Measurements from ENCODE around the gene CLTB. TPM values are rescaled to one million over a fixed set of nuclear protein-coding genes. Genes with fewer than 3 reads are reported as not detected.
A peak's percentile ranks its signal among the peaks of the same experiment; 100 is the strongest.
"Not testable (repeated sequence)": the region's sequence is repeated elsewhere in the genome, so short reads cannot be mapped to it uniquely, and the experiment has no call there.

The CLTB gene
- 10 to 100 TPM; 64.0 to 80.5 TPM for total RNA-seq

- no peaks in the 10 kb centered on the region for H3K36me3 Mint-ChIP-seq
- H3K27ac Mint-ChIP-seq: peak within 1 kb of the TSS; percentile 34 to 80
- peak within 1 kb of the TSS; percentile 86 for H3K4me3 Mint-ChIP-seq
- H3K27me3 Mint-ChIP-seq: peaks cover 0 to 8% of the 10 kb centered on the region in 2 donors
- H3K4me1 Mint-ChIP-seq (ENCODE audit: low read depth in 2 of 2): peaks cover 18 to 34% of the 10 kb centered on the region in 2 donors
- no peaks in the 10 kb centered on the region for H3K9me3 Mint-ChIP-seq
- ATAC-seq (peak; percentile 98), DNase-seq (ENCODE audit: low spot score) (peak; percentile 88)
Observed at GRCh38 chr5:176415952-176416924, at the start of gene CLTB. Gene CLTB, minus strand, starts transcription at chr5:176416539. Its CDS starts 176 bp downstream, at chr5:176416363.

DNA sequence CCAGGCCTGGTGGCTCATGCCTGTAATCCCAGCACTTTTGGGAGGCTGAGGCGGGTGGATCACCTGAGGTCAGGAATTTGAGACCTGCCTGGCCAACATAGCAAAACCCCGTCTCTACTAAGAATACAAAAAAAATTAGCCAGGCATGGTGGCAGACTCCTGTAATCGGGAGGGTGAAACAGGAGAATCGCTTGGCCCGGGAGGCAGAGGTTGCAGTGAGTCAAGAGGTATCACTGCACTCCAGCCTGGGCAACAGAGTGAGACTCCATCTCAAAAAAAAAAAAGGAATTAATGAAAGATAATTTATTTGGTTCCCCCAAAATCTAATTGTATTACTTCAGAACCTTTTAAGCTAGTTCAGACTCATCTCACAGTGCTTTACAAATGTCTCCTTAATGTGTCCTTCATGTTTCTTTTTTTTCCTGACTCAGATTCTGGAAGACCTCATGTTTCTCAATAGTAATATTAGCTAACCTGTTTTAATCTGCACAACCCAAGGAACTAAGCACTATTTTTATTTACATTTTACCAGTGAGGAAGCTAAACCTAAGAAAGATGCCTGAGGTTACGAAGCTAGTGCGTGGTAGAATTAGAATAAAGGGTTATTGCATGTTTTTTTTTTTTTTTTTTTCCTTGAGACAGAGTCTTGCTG, 46.9 kb upstream of the CLTB start:
- Mint-ChIP-seq H3K9me3 (no peaks in the 10 kb centered on the region), H3K4me3 (no peak overlapping the region), H3K27me3 (no peaks in the 10 kb centered on the region), H3K4me1 (ENCODE audit: low read depth in 2 of 2) (peaks cover 22 to 26% of the 10 kb centered on the region in 2 donors), H3K36me3 (peaks cover 4% of the 10 kb centered on the region), H3K27ac (no peak overlapping the region)
- DNase-seq (ENCODE audit: low spot score) (no peak), ATAC-seq (no peak)

GRCh38 chr5:176461349-176461748, 45.0 kb upstream of the CLTB start:
- ATAC-seq: no peak
- Mint-ChIP-seq H3K27ac (no peak overlapping the region), H3K4me3 (no peak overlapping the region), H3K27me3 (no peaks in the 10 kb centered on the region), H3K4me1 (ENCODE audit: low read depth in 2 of 2) (peaks cover 17 to 19% of the 10 kb centered on the region in 2 donors), H3K36me3 (peaks cover 4% of the 10 kb centered on the region), H3K9me3 (no peaks in the 10 kb centered on the region)
- DNase-seq (ENCODE audit: low spot score): no peak

GRCh38 chr5:176458904-176459561, 42.7 kb upstream of the CLTB start:
- Mint-ChIP-seq H3K27me3 (no peaks in the 10 kb centered on the region), H3K9me3 (no peaks in the 10 kb centered on the region), H3K4me1 (ENCODE audit: low read depth in 2 of 2) (peaks cover 13 to 18% of the 10 kb centered on the region in 2 donors), H3K36me3 (peaks cover 4% of the 10 kb centered on the region), H3K27ac (peak overlapping the region in 1 of 2 donors; percentile 25), H3K4me3 (no peak overlapping the region)
- no peak for ATAC-seq
- DNase-seq (ENCODE audit: low spot score): no peak

DNA sequence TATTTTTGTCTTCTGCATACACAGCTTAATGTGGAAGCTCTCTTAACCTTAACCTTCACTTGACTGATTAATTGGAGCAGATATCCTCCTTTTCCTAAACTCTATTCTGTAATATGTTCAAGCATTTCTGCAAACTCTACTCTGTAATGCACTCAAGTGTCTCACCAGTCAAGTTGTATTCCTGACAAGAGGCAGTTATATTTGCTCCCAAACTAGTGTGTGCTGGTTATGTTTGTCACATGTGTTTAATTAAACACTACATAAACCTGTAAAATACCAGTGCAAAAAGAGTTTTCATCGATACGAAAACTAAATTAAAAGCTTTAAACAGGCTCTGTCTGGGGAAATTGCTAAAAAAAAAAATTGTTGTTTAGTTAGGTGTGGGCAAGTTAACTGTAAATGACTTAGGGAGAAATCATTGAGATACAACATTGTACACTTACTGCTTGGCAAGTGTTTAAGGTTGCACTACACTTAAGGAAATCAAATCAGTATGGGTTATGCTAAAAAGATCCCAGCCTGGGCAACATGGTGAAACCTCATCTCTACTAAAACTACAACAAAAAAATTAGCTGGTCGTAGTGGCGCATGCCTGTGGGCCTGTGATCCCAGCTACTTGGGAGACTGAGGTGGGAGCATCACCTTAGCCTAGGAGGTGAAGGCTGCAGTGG, 38.5 kb upstream of the CLTB start:
- Mint-ChIP-seq H3K4me3 (no peak overlapping the region), H3K36me3 (no peaks in the 10 kb centered on the region), H3K27ac (no peak overlapping the region), H3K4me1 (ENCODE audit: low read depth in 2 of 2) (peaks cover 18% of the 10 kb centered on the region in 2 donors), H3K27me3 (no peaks in the 10 kb centered on the region), H3K9me3 (no peaks in the 10 kb centered on the region)
- ATAC-seq: no peak
- no peak for DNase-seq (ENCODE audit: low spot score)

DNA sequence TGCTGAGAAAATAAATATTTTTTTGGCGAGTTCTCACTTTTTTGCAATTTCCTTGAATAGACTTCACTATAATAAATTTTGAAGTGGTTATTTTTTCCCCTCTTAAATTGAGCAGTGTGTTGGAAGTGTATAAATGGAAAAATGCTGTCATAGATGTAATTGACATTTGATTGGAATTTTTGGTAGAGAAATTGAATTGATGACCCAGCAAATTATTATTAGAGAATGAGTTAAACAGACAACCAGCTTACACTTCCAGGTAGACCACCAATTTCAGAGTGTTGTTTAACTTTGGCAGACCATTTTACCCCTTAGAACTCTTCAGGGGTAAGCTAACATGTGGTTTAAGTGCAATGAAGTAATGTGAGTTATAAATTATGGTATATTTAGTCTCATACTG, 33.7 kb upstream of the CLTB start:
- Mint-ChIP-seq H3K36me3 (peaks cover 5% of the 10 kb centered on the region), H3K4me1 (ENCODE audit: low read depth in 2 of 2) (peaks cover 24 to 37% of the 10 kb centered on the region in 2 donors), H3K4me3 (no peak overlapping the region), H3K27ac (peak overlapping the region in 1 of 2 donors; percentile 57), H3K27me3 (no peaks in the 10 kb centered on the region), H3K9me3 (no peaks in the 10 kb centered on the region)
- no peak for DNase-seq (ENCODE audit: low spot score)
- no peak for ATAC-seq

- Mint-ChIP-seq H3K4me1 (ENCODE audit: low read depth in 2 of 2) (peaks cover 22 to 37% of the 10 kb centered on the region in 2 donors), H3K27me3 (no peaks in the 10 kb centered on the region), H3K27ac (peak within 1 kb of the TSS; percentile 94 to 99), H3K9me3 (no peaks in the 10 kb centered on the region), H3K36me3 (peaks cover 5% of the 10 kb centered on the region), H3K4me3 (peak within 1 kb of the TSS; percentile 95)
- peak; percentile 96 to 98 for ATAC-seq
- peak; percentile 98 for DNase-seq (ENCODE audit: low spot score)
Observed at GRCh38 chr5:176447978-176448608, 31.8 kb upstream of the CLTB start, which contains the start of gene FAF2. Gene FAF2, plus strand, starts transcription at chr5:176448385. Its CDS starts 23 bp downstream, at chr5:176448408.

DNA sequence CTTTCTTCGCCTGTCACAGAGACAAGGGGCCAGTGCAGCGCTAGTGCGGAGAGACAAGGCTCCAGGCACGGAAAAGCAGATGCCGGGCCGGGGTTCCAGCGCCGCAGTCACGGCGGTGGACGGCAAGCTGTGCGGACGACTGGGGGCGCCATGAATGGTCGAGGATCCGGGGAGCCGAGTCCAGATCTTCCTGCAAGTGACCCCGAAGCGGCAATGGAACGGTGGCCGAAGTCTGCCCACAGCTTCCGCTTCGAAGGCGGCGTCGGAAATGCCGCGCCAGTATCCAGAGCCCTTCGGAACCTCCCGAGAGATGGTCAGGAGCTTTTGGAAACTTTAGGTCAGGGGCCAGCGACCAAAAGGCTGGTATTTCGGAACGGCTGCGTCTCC, 31.2 kb upstream of the CLTB start:
- H3K36me3 Mint-ChIP-seq: peaks cover 5% of the 10 kb centered on the region
- H3K27me3 Mint-ChIP-seq: no peaks in the 10 kb centered on the region
- DNase-seq (ENCODE audit: low spot score) (peak; percentile 76), ATAC-seq (peak; percentile 46 to 62)
- H3K4me3 Mint-ChIP-seq: peak overlapping the region; percentile 95
- H3K4me1 Mint-ChIP-seq (ENCODE audit: low read depth in 2 of 2): peaks cover 22 to 37% of the 10 kb centered on the region in 2 donors
- no peaks in the 10 kb centered on the region for H3K9me3 Mint-ChIP-seq
- peak overlapping the region; percentile 94 to 99 for H3K27ac Mint-ChIP-seq

GRCh38 chr5:176446884-176447590, 30.7 kb upstream of the CLTB start:
- Mint-ChIP-seq H3K27me3 (no peaks in the 10 kb centered on the region), H3K27ac (peak overlapping the region; percentile 94 to 99), H3K36me3 (peaks cover 5% of the 10 kb centered on the region), H3K4me1 (ENCODE audit: low read depth in 2 of 2) (peaks cover 20 to 32% of the 10 kb centered on the region in 2 donors), H3K9me3 (no peaks in the 10 kb centered on the region), H3K4me3 (peak overlapping the region; percentile 95)
- DNase-seq (ENCODE audit: low spot score) (no peak), ATAC-seq (no peak)

DNA sequence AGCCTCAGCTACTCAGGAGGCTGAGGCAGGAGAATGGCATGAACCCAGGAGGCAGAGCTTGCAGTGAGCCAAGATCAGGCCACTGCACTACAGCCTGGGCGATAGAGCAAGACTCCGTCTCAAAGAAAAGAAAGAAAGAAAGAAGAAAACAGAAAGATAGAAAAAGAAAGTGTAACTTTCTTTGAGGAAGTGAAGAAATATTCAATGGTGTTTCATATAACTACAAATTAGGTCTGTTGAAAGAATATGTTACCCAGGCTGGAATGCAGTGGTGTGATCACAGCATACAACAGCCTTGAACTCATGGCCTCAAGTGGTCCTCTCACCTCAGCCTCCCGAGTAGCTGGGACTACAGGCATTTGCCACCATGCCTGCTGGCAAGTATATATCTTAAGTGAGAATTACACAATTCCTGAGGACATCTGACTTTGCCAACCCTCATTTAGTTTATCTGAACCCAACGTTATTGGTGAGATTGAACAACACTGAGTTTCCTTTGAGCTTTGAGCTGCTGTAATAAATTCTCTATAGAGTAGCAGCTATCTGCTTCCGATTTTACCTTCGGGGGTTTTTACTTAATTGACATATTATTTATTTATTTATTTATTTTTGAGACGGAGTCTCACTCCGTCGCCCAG, 29.8 kb upstream of the CLTB start:
- DNase-seq (ENCODE audit: low spot score): no peak
- ATAC-seq: no peak
- Mint-ChIP-seq H3K27me3 (peaks cover 0 to 2% of the 10 kb centered on the region in 2 donors), H3K9me3 (no peaks in the 10 kb centered on the region), H3K27ac (peak overlapping the region in 1 of 2 donors; percentile 94), H3K4me3 (peak overlapping the region; percentile 53), H3K4me1 (ENCODE audit: low read depth in 2 of 2) (peaks cover 20 to 32% of the 10 kb centered on the region in 2 donors), H3K36me3 (peaks cover 5% of the 10 kb centered on the region)

DNA sequence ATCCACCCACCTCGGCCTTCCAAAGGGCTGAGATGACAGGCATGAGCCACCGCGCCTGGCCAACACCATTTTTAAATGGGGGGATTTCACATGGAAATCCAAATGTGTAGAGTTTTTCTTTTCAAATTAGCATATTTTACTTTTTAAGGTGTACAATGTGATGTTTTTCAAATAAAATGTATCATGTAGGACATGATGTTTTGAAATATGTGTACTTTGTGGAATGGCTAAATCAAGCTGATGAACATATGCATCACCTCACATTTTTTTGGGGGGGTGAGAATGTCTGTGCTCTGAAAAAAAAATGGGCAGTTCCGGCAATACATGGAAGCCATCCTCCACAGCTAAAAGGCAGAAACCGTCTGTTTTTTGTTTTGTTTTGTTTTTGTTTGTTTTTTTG, 28.4 kb upstream of the CLTB start:
- no peak overlapping the region for H3K4me3 Mint-ChIP-seq
- DNase-seq (ENCODE audit: low spot score) (no peak), ATAC-seq (no peak)
- peaks cover 5% of the 10 kb centered on the region for H3K36me3 Mint-ChIP-seq
- no peak overlapping the region for H3K27ac Mint-ChIP-seq
- H3K27me3 Mint-ChIP-seq: peaks cover 0 to 4% of the 10 kb centered on the region in 2 donors
- peaks cover 16 to 24% of the 10 kb centered on the region in 2 donors for H3K4me1 Mint-ChIP-seq (ENCODE audit: low read depth in 2 of 2)
- H3K9me3 Mint-ChIP-seq: no peaks in the 10 kb centered on the region

DNA sequence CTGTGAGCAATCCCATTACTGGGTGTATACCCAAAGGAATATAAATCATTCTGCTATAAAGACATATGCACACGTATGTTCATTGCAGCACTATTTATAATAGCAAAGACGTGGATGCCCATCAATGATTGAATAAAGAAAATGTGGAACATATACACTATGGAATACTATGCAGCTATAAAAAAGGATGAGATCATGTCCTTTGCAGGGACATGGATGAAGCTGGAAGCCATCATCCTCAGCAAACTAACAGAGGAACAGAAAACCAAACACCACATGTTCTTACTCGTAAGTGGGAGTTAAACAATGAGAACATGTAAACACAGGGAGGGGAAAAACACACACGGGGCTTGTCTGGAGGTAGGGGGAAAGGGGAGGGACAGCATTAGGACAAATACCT, 26.6 kb upstream of the CLTB start:
- not testable (repeated sequence) for H3K9me3 Mint-ChIP-seq; ATAC-seq; H3K27ac Mint-ChIP-seq; DNase-seq (ENCODE audit: low spot score); H3K4me3 Mint-ChIP-seq; H3K36me3 Mint-ChIP-seq; H3K27me3 Mint-ChIP-seq
- H3K4me1 Mint-ChIP-seq (ENCODE audit: low read depth in 2 of 2): peaks cover 11% of the 10 kb centered on the region in 2 donors
